OCI-M2 (cell line): ENCODE measurements around the gene C4orf33.
"Not testable (repeated sequence)": the region's sequence is repeated elsewhere in the genome, so short reads cannot be mapped to it uniquely, and the experiment has no call there.

ENCODE experiments used
- DNase-seq: peaks from one replicate; lab custom pipeline; 2025; ENCODE audit not compliant: unreplicated experiment; lab: John Stamatoyannopoulos, UW

C4orf33 gene

GRCh38 chr4:129095811-129096454 lies at the start of gene C4orf33:
Gene C4orf33, plus strand, starts transcription at chr4:129096152. Its CDS starts 6,459 bp downstream, at chr4:129102611.
- peak; percentile 37 for DNase-seq

- no peak for DNase-seq
Observed at GRCh38 chr4:129059028-129059427, 36.9 kb upstream of the C4orf33 start.

- no peak for DNase-seq
Observed at GRCh38 chr4:129062580-129062979, 33.4 kb upstream of the C4orf33 start.

GRCh38 chr4:129063640-129064039 lies 32.3 kb upstream of the C4orf33 start:
- no peak for DNase-seq

GRCh38 chr4:129064717-129065116 lies 31.2 kb upstream of the C4orf33 start:
- no peak for DNase-seq

- not testable (repeated sequence) for DNase-seq
Observed at GRCh38 chr4:129069537-129069936, 26.4 kb upstream of the C4orf33 start.

GRCh38 chr4:129077326-129077725 lies 18.6 kb upstream of the C4orf33 start:
- DNase-seq = no peak

GRCh38 chr4:129080129-129080528 lies 15.8 kb upstream of the C4orf33 start:
- no peak for DNase-seq

- DNase-seq = no peak
Observed at GRCh38 chr4:129082302-129082701, 13.7 kb upstream of the C4orf33 start.

GRCh38 chr4:129085472-129085871 lies 10.5 kb upstream of the C4orf33 start:
- DNase-seq = no peak

- DNase-seq = no peak
Observed at GRCh38 chr4:129087516-129087915, 8.4 kb upstream of the C4orf33 start.

GRCh38 chr4:129092631-129093190 lies 3.2 kb upstream of the C4orf33 start:
- no peak for DNase-seq

GRCh38 chr4:129093191-129093920 lies 2.6 kb upstream of the C4orf33 start, which contains the start of gene SCLT1:
Gene SCLT1, minus strand, starts transcription at chr4:129093539. Its CDS starts 436 bp downstream, at chr4:129093103.
- DNase-seq = peak; percentile 84

- no peak for DNase-seq
Observed at GRCh38 chr4:129094347-129094746, 1.6 kb upstream of the C4orf33 start.

GRCh38 chr4:129098531-129099001 lies 2.6 kb downstream of the C4orf33 start:
- DNase-seq = no peak

- DNase-seq = no peak
Observed at GRCh38 chr4:129109965-129110824, 14.2 kb downstream of the C4orf33 start.

GRCh38 chr4:129110931-129111330 lies 15.0 kb downstream of the C4orf33 start:
- no peak for DNase-seq

GRCh38 chr4:129111919-129112318 lies 16.0 kb downstream of the C4orf33 start:
- DNase-seq = no peak

GRCh38 chr4:129113434-129113833 lies 17.5 kb downstream of the C4orf33 start:
- DNase-seq = no peak

- no peak for DNase-seq
Observed at GRCh38 chr4:129113919-129114318, 18.0 kb downstream of the C4orf33 start.

- no peak for DNase-seq
Observed at GRCh38 chr4:129117705-129118104, 21.8 kb downstream of the C4orf33 start.
